NCI-H2196 (cell line): ENCODE results near the gene AOPEP.

Source experiments
- DNase-seq: peaks from one replicate; lab custom pipeline; 2025; ENCODE audit not compliant: unreplicated experiment; lab: John Stamatoyannopoulos, UW

Gene AOPEP

GRCh38 chr9:95090023-95090791, 363.7 kb downstream of the AOPEP start:
- DNase-seq, result no peak

- DNase-seq, result no peak
Measured at GRCh38 chr9:95090871-95091577, 364.5 kb downstream of the AOPEP start.

- DNase-seq, result no peak
Measured at GRCh38 chr9:95091601-95092261, 365.2 kb downstream of the AOPEP start.

GRCh38 chr9:95092262-95093072, 366.0 kb downstream of the AOPEP start:
- DNase-seq, result no peak

GRCh38 chr9:95093586-95093985, 367.1 kb downstream of the AOPEP start:
- DNase-seq, result no peak

- no peak for DNase-seq
Measured at GRCh38 chr9:95094002-95094401, 367.5 kb downstream of the AOPEP start.

- no peak for DNase-seq
Measured at GRCh38 chr9:95095641-95096355, 369.3 kb downstream of the AOPEP start.

GRCh38 chr9:95096381-95096780, 369.9 kb downstream of the AOPEP start:
- no peak for DNase-seq

GRCh38 chr9:95096807-95097206, 370.3 kb downstream of the AOPEP start:
- DNase-seq, result no peak

GRCh38 chr9:95097279-95097678, 370.8 kb downstream of the AOPEP start:
- DNase-seq, result no peak

GRCh38 chr9:95098391-95098921, 372.0 kb downstream of the AOPEP start:
- DNase-seq, result no peak

GRCh38 chr9:95099321-95100070, 373.0 kb downstream of the AOPEP start:
- no peak for DNase-seq

- no peak for DNase-seq
Measured at GRCh38 chr9:95100071-95100627, 373.6 kb downstream of the AOPEP start.

GRCh38 chr9:95101326-95101725, 374.8 kb downstream of the AOPEP start:
- no peak for DNase-seq

- DNase-seq, result no peak
Measured at GRCh38 chr9:95102001-95102433, 375.5 kb downstream of the AOPEP start.

GRCh38 chr9:95102572-95102971, 376.1 kb downstream of the AOPEP start:
- no peak for DNase-seq

GRCh38 chr9:95103281-95103771, 376.8 kb downstream of the AOPEP start:
- DNase-seq, result no peak

GRCh38 chr9:95103871-95104580, 377.5 kb downstream of the AOPEP start:
- no peak for DNase-seq
